Esophagus muscularis mucosa (tissue), 3 donors: ENCODE data around the gene TPGS1.

ENCODE experiments used
- CTCF ChIP-seq, 3 experiments: fragments of 200-600 bp in 2 of 3; fragments of 450-650 bp in 1 of 3; sonication (generic) in 2 of 3; IDR thresholded peaks; one replicate each; pipeline ENCODE4 v1.5.1; 2017 to 2019; ENCODE audit warnings: antibody characterized with exemption in 3 of 3, mild to moderate bottlenecking in 2 of 3, moderate library complexity in 1 of 3
- POLR2A ChIP-seq: fragments of 450-650 bp; IDR thresholded peaks from one replicate; pipeline ENCODE4 v1.6.1; 2017; ENCODE audit warnings: antibody characterized with exemption, moderate library complexity, mild to moderate bottlenecking, low read depth

- no peak for TF ChIP-seq CTCF (IDR thresholded peaks at IDR 0.05)
- no peak for TF ChIP-seq POLR2A
These were observed at the start of gene TPGS1 for GRCh38 chr19:507286-508203.
